Measurements from ENCODE around the gene FOXF2.

Gene FOXF2

GRCh38 chr6:1371933-1372332 is 17.4 kb upstream of the FOXF2 start:
- no peak for TF ChIP-seq GATA3 (IDR thresholded peaks at IDR 0.05; ENCODE audit: low read depth, low read length)
- TF ChIP-seq GATA2 (IDR thresholded peaks at IDR 0.05; ENCODE audit: low read depth, low read length) = no peak

- TF ChIP-seq GATA2 (IDR thresholded peaks at IDR 0.05; ENCODE audit: low read depth, low read length) (no peak), GATA3 (IDR thresholded peaks at IDR 0.05; ENCODE audit: low read depth, low read length) (no peak)
Measured at GRCh38 chr6:1372690-1373089, 16.7 kb upstream of the FOXF2 start.

GRCh38 chr6:1376653-1377052 is 12.7 kb upstream of the FOXF2 start:
- TF ChIP-seq GATA2 (IDR thresholded peaks at IDR 0.05; ENCODE audit: low read depth, low read length) (no peak), GATA3 (IDR thresholded peaks at IDR 0.05; ENCODE audit: low read depth, low read length) (no peak)

- TF ChIP-seq GATA2 (IDR thresholded peaks at IDR 0.05; ENCODE audit: low read depth, low read length) = no peak
- no peak for TF ChIP-seq GATA3 (IDR thresholded peaks at IDR 0.05; ENCODE audit: low read depth, low read length)
Measured at GRCh38 chr6:1377526-1377925, 11.8 kb upstream of the FOXF2 start.

GRCh38 chr6:1378065-1379016 is 11.0 kb upstream of the FOXF2 start:
- TF ChIP-seq GATA3 (IDR thresholded peaks at IDR 0.05; ENCODE audit: low read depth, low read length) = no peak
- TF ChIP-seq GATA2 (IDR thresholded peaks at IDR 0.05; ENCODE audit: low read depth, low read length) = no peak

- no peak for TF ChIP-seq GATA2 (IDR thresholded peaks at IDR 0.05; ENCODE audit: low read depth, low read length)
- TF ChIP-seq GATA3 (IDR thresholded peaks at IDR 0.05; ENCODE audit: low read depth, low read length) = no peak
Measured at GRCh38 chr6:1379017-1379787, 10.2 kb upstream of the FOXF2 start.

GRCh38 chr6:1379788-1380147 is 9.6 kb upstream of the FOXF2 start:
- TF ChIP-seq GATA3 (IDR thresholded peaks at IDR 0.05; ENCODE audit: low read depth, low read length) (no peak), GATA2 (IDR thresholded peaks at IDR 0.05; ENCODE audit: low read depth, low read length) (no peak)

GRCh38 chr6:1380625-1381427 is 8.6 kb upstream of the FOXF2 start:
- TF ChIP-seq GATA3 (IDR thresholded peaks at IDR 0.05; ENCODE audit: low read depth, low read length) = no peak

- TF ChIP-seq GATA2 (IDR thresholded peaks at IDR 0.05; ENCODE audit: low read depth, low read length) (no peak), GATA3 (IDR thresholded peaks at IDR 0.05; ENCODE audit: low read depth, low read length) (no peak)
Measured at GRCh38 chr6:1381481-1382330, 7.7 kb upstream of the FOXF2 start.

GRCh38 chr6:1382331-1382882 is 7.0 kb upstream of the FOXF2 start:
- no peak for TF ChIP-seq GATA3 (IDR thresholded peaks at IDR 0.05; ENCODE audit: low read depth, low read length)
- TF ChIP-seq GATA2 (IDR thresholded peaks at IDR 0.05; ENCODE audit: low read depth, low read length) = no peak

GRCh38 chr6:1382883-1383728 is 6.3 kb upstream of the FOXF2 start:
- no peak for TF ChIP-seq GATA3 (IDR thresholded peaks at IDR 0.05; ENCODE audit: low read depth, low read length)
- no peak for TF ChIP-seq GATA2 (IDR thresholded peaks at IDR 0.05; ENCODE audit: low read depth, low read length)

Measured in SH-SY5Y (cell line).